Head of caudate nucleus (tissue), 42 donors: ENCODE measurements around the gene SARM1.

Source experiments
- DNase-seq, 42 donors: peaks; one replicate each; pipeline versions ENCODE4 v3.0.0 to v3.0.0-alpha.2; 2020 to 2021; ENCODE audit warnings: mixed read lengths in 7 of 42
- intact Hi-C: fragments of 100-400 bp; cut with DNase I; formaldehyde crosslinking; loops from one replicate; pipeline ENCODE4 v1.15.0; 2022

The SARM1 gene

GRCh38 chr17:28447396-28447760, 75.9 kb downstream of the SARM1 start:
- DNase-seq: no peak
- intact Hi-C loops: no loop called here

- no peak for DNase-seq
- intact Hi-C loops: no loop called here
Measured at GRCh38 chr17:28449859-28450258, 78.4 kb downstream of the SARM1 start.
